HG03039 (cell line): ENCODE measurements around the gene SLC1A4.
"Not testable (repeated sequence)": the region's sequence is repeated elsewhere in the genome, so short reads cannot be mapped to it uniquely, and the experiment has no call there.

Experiments
- ATAC-seq: cut with Tn5 transposase; IDR thresholded peaks from one replicate; pipeline ENCODE4 v1.9.1; 2021; ENCODE audit warnings: mild to moderate bottlenecking, moderate library complexity; ENCODE audit not compliant: unreplicated experiment

SLC1A4 gene

GRCh38 chr2:64989982-64990614 is 899 bp downstream of the SLC1A4 start:
- ATAC-seq, result no peak

- ATAC-seq, result no peak
Measured at GRCh38 chr2:64990876-64991275, 1.7 kb downstream of the SLC1A4 start.

GRCh38 chr2:64992218-64992617 is 3.0 kb downstream of the SLC1A4 start:
- ATAC-seq, result no peak

GRCh38 chr2:64992990-64993389 is 3.8 kb downstream of the SLC1A4 start:
- no peak for ATAC-seq

- ATAC-seq, result no peak
Measured at GRCh38 chr2:64995041-64995440, 5.8 kb downstream of the SLC1A4 start.

- no peak for ATAC-seq
Measured at GRCh38 chr2:64996871-64997307, 7.7 kb downstream of the SLC1A4 start.

- no peak for ATAC-seq
Measured at GRCh38 chr2:64998658-64999061, 9.5 kb downstream of the SLC1A4 start.

- ATAC-seq, result no peak
Measured at GRCh38 chr2:64999754-65000153, 10.6 kb downstream of the SLC1A4 start.

- no peak for ATAC-seq
Measured at GRCh38 chr2:65000644-65001043, 11.4 kb downstream of the SLC1A4 start.

- no peak for ATAC-seq
Measured at GRCh38 chr2:65003037-65003436, 13.8 kb downstream of the SLC1A4 start.

GRCh38 chr2:65004232-65004631 is 15.0 kb downstream of the SLC1A4 start:
- not testable (repeated sequence) for ATAC-seq

GRCh38 chr2:65013776-65014175 is 24.6 kb downstream of the SLC1A4 start:
- ATAC-seq, result no peak

GRCh38 chr2:65015731-65016130 is 26.5 kb downstream of the SLC1A4 start:
- ATAC-seq, result no peak

- no peak for ATAC-seq
Measured at GRCh38 chr2:65016789-65017188, 27.6 kb downstream of the SLC1A4 start.

- no peak for ATAC-seq
Measured at GRCh38 chr2:65017335-65017734, 28.1 kb downstream of the SLC1A4 start.

- no peak for ATAC-seq
Measured at GRCh38 chr2:65018141-65018582, 29.0 kb downstream of the SLC1A4 start.

GRCh38 chr2:65019010-65019409 is 29.8 kb downstream of the SLC1A4 start:
- ATAC-seq, result no peak

GRCh38 chr2:65019675-65020195 is 30.5 kb downstream of the SLC1A4 start:
- ATAC-seq, result no peak

- ATAC-seq, result not testable (repeated sequence)
Measured at GRCh38 chr2:65020251-65020650, 31.1 kb downstream of the SLC1A4 start.

- no peak for ATAC-seq
Measured at GRCh38 chr2:65020943-65021528, 31.8 kb downstream of the SLC1A4 start.

GRCh38 chr2:65021709-65022108 is 32.5 kb downstream of the SLC1A4 start:
- ATAC-seq, result no peak

- no peak for ATAC-seq
Measured at GRCh38 chr2:65022189-65022588, 33.0 kb downstream of the SLC1A4 start.
